GM23338 (cell line): ENCODE results near the gene GET4.

Experiments used
- CREB1 ChIP-seq: fragments of 250-450 bp; sonication (Bioruptor Pico); IDR thresholded peaks from 2 replicates; pipeline ENCODE4 v1.5.0; 2020; ENCODE audit warnings: low read depth, mild to moderate bottlenecking, moderate library complexity
- EZH2 ChIP-seq: fragments of 200-600 bp; sonication (generic); IDR thresholded peaks from one replicate; pipeline ENCODE4 v1.8.0; 2017; ENCODE audit warnings: antibody characterized with exemption, mild to moderate bottlenecking, low read depth; ENCODE audit not compliant: unreplicated experiment
- EZH2phosphoT487 ChIP-seq: fragments of 200-600 bp; sonication (generic); IDR thresholded peaks from one replicate; pipeline ENCODE4 v1.8.1; 2018; ENCODE audit warnings: antibody characterized with exemption; ENCODE audit not compliant: unreplicated experiment
- JUNB ChIP-seq: IDR thresholded peaks from one replicate; pipeline ENCODE4 v1.6.1; 2016; ENCODE audit warnings: antibody characterized with exemption; ENCODE audit not compliant: unreplicated experiment
- NANOG ChIP-seq: IDR thresholded peaks from 2 replicates; pipeline ENCODE4 v1.6.1; 2016; ENCODE audit warnings: antibody characterized with exemption, borderline replicate concordance
- POLR2AphosphoS5 ChIP-seq: IDR thresholded peaks from 2 replicates; pipeline ENCODE4 v1.6.1; 2016; ENCODE audit warnings: antibody characterized with exemption, low read depth
- STAT1 ChIP-seq: IDR thresholded peaks from one replicate; pipeline ENCODE4 v1.6.1; 2016; ENCODE audit warnings: antibody characterized with exemption; ENCODE audit not compliant: unreplicated experiment
- ZNF331 ChIP-seq: fragments of 250-450 bp; sonication (Bioruptor Pico); IDR thresholded peaks from 2 replicates; pipeline ENCODE4 v1.5.0; 2020; ENCODE audit warnings: low read depth, mild to moderate bottlenecking, moderate library complexity
- TF ChIP-seq, protein P1 (sequence below), 2 experiments: fragments of 200-600 bp in 1 of 2; sonication (generic) in 1 of 2; conservative IDR thresholded peaks; 2 replicates each; pipeline versions ENCODE4 v1.5.1 to v1.6.1; 2016 to 2017; ENCODE audit warnings: antibody characterized with exemption in 2 of 2, low read depth in 2 of 2, mild to moderate bottlenecking in 2 of 2, moderate library complexity in 1 of 2
- TF ChIP-seq, protein P2 (sequence below): IDR thresholded peaks from one replicate; pipeline ENCODE4 v1.6.1; 2018; ENCODE audit warnings: antibody characterized with exemption; ENCODE audit not compliant: unreplicated experiment

DNA sequence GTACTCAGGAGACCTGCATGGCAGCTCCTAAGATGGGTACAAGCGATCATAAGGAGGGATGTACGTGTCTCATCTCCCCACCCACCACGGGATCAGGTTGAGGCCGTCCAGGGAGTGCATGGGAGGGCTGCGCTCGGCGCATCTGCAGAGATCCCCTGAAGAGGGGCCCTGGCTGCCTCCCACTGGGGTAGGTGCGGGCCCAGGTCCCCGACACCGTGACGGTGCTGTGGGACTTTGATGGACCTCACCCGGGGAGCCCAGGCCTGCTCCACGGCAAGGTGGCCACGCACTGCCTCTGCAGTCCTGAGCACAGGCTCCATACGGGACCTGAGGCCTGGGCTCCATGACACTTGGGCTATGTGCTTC lies 12.7 kb downstream of the GET4 start:
- TF ChIP-seq STAT1 (no peak), CREB1 (no peak), POLR2AphosphoS5 (no peak), EZH2 (no peak), EZH2phosphoT487 (no peak), NANOG (no peak), JUNB (no peak), ZNF331 (no peak)
- TF ChIP-seq, protein P1, sequence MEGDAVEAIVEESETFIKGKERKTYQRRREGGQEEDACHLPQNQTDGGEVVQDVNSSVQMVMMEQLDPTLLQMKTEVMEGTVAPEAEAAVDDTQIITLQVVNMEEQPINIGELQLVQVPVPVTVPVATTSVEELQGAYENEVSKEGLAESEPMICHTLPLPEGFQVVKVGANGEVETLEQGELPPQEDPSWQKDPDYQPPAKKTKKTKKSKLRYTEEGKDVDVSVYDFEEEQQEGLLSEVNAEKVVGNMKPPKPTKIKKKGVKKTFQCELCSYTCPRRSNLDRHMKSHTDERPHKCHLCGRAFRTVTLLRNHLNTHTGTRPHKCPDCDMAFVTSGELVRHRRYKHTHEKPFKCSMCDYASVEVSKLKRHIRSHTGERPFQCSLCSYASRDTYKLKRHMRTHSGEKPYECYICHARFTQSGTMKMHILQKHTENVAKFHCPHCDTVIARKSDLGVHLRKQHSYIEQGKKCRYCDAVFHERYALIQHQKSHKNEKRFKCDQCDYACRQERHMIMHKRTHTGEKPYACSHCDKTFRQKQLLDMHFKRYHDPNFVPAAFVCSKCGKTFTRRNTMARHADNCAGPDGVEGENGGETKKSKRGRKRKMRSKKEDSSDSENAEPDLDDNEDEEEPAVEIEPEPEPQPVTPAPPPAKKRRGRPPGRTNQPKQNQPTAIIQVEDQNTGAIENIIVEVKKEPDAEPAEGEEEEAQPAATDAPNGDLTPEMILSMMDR (conservative IDR thresholded peaks at IDR 0.05; ENCODE audit: low read depth in 2 of 2) = no peak
- TF ChIP-seq, protein P2, sequence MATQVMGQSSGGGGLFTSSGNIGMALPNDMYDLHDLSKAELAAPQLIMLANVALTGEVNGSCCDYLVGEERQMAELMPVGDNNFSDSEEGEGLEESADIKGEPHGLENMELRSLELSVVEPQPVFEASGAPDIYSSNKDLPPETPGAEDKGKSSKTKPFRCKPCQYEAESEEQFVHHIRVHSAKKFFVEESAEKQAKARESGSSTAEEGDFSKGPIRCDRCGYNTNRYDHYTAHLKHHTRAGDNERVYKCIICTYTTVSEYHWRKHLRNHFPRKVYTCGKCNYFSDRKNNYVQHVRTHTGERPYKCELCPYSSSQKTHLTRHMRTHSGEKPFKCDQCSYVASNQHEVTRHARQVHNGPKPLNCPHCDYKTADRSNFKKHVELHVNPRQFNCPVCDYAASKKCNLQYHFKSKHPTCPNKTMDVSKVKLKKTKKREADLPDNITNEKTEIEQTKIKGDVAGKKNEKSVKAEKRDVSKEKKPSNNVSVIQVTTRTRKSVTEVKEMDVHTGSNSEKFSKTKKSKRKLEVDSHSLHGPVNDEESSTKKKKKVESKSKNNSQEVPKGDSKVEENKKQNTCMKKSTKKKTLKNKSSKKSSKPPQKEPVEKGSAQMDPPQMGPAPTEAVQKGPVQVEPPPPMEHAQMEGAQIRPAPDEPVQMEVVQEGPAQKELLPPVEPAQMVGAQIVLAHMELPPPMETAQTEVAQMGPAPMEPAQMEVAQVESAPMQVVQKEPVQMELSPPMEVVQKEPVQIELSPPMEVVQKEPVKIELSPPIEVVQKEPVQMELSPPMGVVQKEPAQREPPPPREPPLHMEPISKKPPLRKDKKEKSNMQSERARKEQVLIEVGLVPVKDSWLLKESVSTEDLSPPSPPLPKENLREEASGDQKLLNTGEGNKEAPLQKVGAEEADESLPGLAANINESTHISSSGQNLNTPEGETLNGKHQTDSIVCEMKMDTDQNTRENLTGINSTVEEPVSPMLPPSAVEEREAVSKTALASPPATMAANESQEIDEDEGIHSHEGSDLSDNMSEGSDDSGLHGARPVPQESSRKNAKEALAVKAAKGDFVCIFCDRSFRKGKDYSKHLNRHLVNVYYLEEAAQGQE = no peak
